ENCODE data around the gene UGT3A1. TPM values are rescaled to one million over a fixed set of nuclear protein-coding genes. Genes with fewer than 3 reads are reported as not detected.

The UGT3A1 gene
- total RNA-seq, 1 donor from 2014 or later: not detected

GRCh38 chr5:35904443-35905132, 86.6 kb downstream of the UGT3A1 start:
- H3K4me1 Mint-ChIP-seq: peaks cover 7% of the 10 kb centered on the region
- H3K4me3 Mint-ChIP-seq: no peak overlapping the region
- H3K27ac Mint-ChIP-seq (ENCODE audit: unreplicated experiment): no peak overlapping the region
- TF ChIP-seq, protein P1, sequence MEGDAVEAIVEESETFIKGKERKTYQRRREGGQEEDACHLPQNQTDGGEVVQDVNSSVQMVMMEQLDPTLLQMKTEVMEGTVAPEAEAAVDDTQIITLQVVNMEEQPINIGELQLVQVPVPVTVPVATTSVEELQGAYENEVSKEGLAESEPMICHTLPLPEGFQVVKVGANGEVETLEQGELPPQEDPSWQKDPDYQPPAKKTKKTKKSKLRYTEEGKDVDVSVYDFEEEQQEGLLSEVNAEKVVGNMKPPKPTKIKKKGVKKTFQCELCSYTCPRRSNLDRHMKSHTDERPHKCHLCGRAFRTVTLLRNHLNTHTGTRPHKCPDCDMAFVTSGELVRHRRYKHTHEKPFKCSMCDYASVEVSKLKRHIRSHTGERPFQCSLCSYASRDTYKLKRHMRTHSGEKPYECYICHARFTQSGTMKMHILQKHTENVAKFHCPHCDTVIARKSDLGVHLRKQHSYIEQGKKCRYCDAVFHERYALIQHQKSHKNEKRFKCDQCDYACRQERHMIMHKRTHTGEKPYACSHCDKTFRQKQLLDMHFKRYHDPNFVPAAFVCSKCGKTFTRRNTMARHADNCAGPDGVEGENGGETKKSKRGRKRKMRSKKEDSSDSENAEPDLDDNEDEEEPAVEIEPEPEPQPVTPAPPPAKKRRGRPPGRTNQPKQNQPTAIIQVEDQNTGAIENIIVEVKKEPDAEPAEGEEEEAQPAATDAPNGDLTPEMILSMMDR (conservative IDR thresholded peaks at IDR 0.05): no peak
- H3K27me3 Mint-ChIP-seq (ENCODE audit: low read depth): no peaks in the 10 kb centered on the region
- DNase-seq (ENCODE audit: low read depth, low spot score): no peak
- H3K9me3 Mint-ChIP-seq: peaks cover 4% of the 10 kb centered on the region
- H3K36me3 Mint-ChIP-seq (ENCODE audit: low read depth): no peaks in the 10 kb centered on the region

GRCh38 chr5:35903631-35904203, 87.5 kb downstream of the UGT3A1 start:
- Mint-ChIP-seq H3K36me3 (ENCODE audit: low read depth) (no peaks in the 10 kb centered on the region), H3K4me1 (peaks cover 4% of the 10 kb centered on the region), H3K9me3 (peaks cover 4% of the 10 kb centered on the region), H3K4me3 (no peak overlapping the region), H3K27me3 (ENCODE audit: low read depth) (no peaks in the 10 kb centered on the region), H3K27ac (ENCODE audit: unreplicated experiment) (no peak overlapping the region)
- DNase-seq (ENCODE audit: low read depth, low spot score): no peak
- TF ChIP-seq, protein P1 (conservative IDR thresholded peaks at IDR 0.05): no peak

GRCh38 chr5:35902046-35902672, 89.0 kb downstream of the UGT3A1 start:
- DNase-seq (ENCODE audit: low read depth, low spot score): no peak

More at GRCh38 chr5:35902046-35902672, 89.0 kb downstream of the UGT3A1 start:
- TF ChIP-seq, protein P1 (conservative IDR thresholded peaks at IDR 0.05): no peak
- no peak overlapping the region for H3K4me3 Mint-ChIP-seq
- H3K27me3 Mint-ChIP-seq (ENCODE audit: low read depth): no peaks in the 10 kb centered on the region
- H3K36me3 Mint-ChIP-seq (ENCODE audit: low read depth): no peaks in the 10 kb centered on the region
- peaks cover 4% of the 10 kb centered on the region for H3K9me3 Mint-ChIP-seq
- no peak overlapping the region for H3K27ac Mint-ChIP-seq (ENCODE audit: unreplicated experiment)
- peaks cover 3% of the 10 kb centered on the region for H3K4me1 Mint-ChIP-seq

Other genes starting within 250 kb of the UGT3A1 start
- 0.11 TPM in 1 of 2 replicates, not detected in the other for gene IL7R, start 134.5 kb downstream of the UGT3A1 start, total RNA-seq
- gene CAPSL, start 52.8 kb downstream of the UGT3A1 start, total RNA-seq: not detected in 2 replicates
- gene UGT3A2, start 75.5 kb upstream of the UGT3A1 start, total RNA-seq: 0.64 and 0.79 TPM in 2 replicates
- gene LMBRD2, start 160.5 kb upstream of the UGT3A1 start, total RNA-seq: 7.7 and 9.1 TPM in 2 replicates
- 147 and 153 TPM in 2 replicates for gene SKP2, start 160.7 kb upstream of the UGT3A1 start, total RNA-seq